IPS-18a (cell line): ENCODE results near the gene IKBKE.

Experiments used
- H3K27ac ChIP-seq: one replicate; pipeline ENCODE4 v1.5.1; 2013; ENCODE audit warnings: low read length
- H3K27me3 ChIP-seq: one replicate; pipeline ENCODE4 v1.6.1; 2013; ENCODE audit warnings: mild to moderate bottlenecking, low read length; ENCODE audit not compliant: control insufficient read depth, insufficient read depth
- H3K36me3 ChIP-seq: one replicate; pipeline ENCODE4 v1.6.1; 2013; ENCODE audit warnings: low read depth, low read length; ENCODE audit not compliant: control insufficient read depth
- H3K4me1 ChIP-seq: one replicate; pipeline ENCODE4 v1.6.1; 2013; ENCODE audit warnings: low read depth, low read length; ENCODE audit not compliant: control insufficient read depth
- H3K4me3 ChIP-seq: one replicate; pipeline ENCODE4 v1.5.1; 2013; ENCODE audit warnings: low read length
- H3K9ac ChIP-seq: one replicate; pipeline ENCODE4 v1.6.1; 2013; ENCODE audit warnings: mild to moderate bottlenecking, low read length, moderate library complexity
- H3K9me3 ChIP-seq: one replicate; pipeline ENCODE4 v1.6.1; 2013; ENCODE audit warnings: low read depth, low read length; ENCODE audit not compliant: control insufficient read depth

Gene IKBKE

GRCh38 chr1:206518743-206519142 lies 48.5 kb downstream of the IKBKE start:
- no peak overlapping the region for H3K4me3 ChIP-seq
- H3K27me3 ChIP-seq, result no peaks in the 10 kb centered on the region
- no peak overlapping the region for H3K9ac ChIP-seq
- H3K27ac ChIP-seq, result no peak overlapping the region
- no peaks in the 10 kb centered on the region for H3K36me3 ChIP-seq
- H3K4me1 ChIP-seq, result no peaks in the 10 kb centered on the region
- H3K9me3 ChIP-seq, result no peaks in the 10 kb centered on the region

GRCh38 chr1:206521127-206521526 lies 50.9 kb downstream of the IKBKE start:
- H3K9me3 ChIP-seq, result no peaks in the 10 kb centered on the region
- H3K27ac ChIP-seq, result no peak overlapping the region
- H3K9ac ChIP-seq, result no peak overlapping the region
- H3K27me3 ChIP-seq, result no peaks in the 10 kb centered on the region
- H3K4me1 ChIP-seq, result no peaks in the 10 kb centered on the region
- H3K4me3 ChIP-seq, result no peak overlapping the region
- H3K36me3 ChIP-seq, result no peaks in the 10 kb centered on the region

- H3K4me1 ChIP-seq, result no peaks in the 10 kb centered on the region
- no peak overlapping the region for H3K27ac ChIP-seq
- H3K36me3 ChIP-seq, result no peaks in the 10 kb centered on the region
- H3K4me3 ChIP-seq, result no peak overlapping the region
- no peak overlapping the region for H3K9ac ChIP-seq
- H3K27me3 ChIP-seq, result no peaks in the 10 kb centered on the region
- H3K9me3 ChIP-seq, result no peaks in the 10 kb centered on the region
Measured at GRCh38 chr1:206521694-206522402, 51.6 kb downstream of the IKBKE start.

GRCh38 chr1:206524739-206525364 lies 54.6 kb downstream of the IKBKE start:
- Histone ChIP-seq H3K4me3 (no peak overlapping the region), H3K36me3 (no peaks in the 10 kb centered on the region), H3K9ac (no peak overlapping the region), H3K4me1 (no peaks in the 10 kb centered on the region), H3K27me3 (no peaks in the 10 kb centered on the region), H3K9me3 (no peaks in the 10 kb centered on the region), H3K27ac (no peak overlapping the region)

GRCh38 chr1:206526064-206526911 lies 56.0 kb downstream of the IKBKE start:
- H3K36me3 ChIP-seq, result no peaks in the 10 kb centered on the region
- no peaks in the 10 kb centered on the region for H3K9me3 ChIP-seq
- H3K4me3 ChIP-seq, result no peak overlapping the region
- H3K9ac ChIP-seq, result no peak overlapping the region
- no peak overlapping the region for H3K27ac ChIP-seq
- H3K4me1 ChIP-seq, result no peaks in the 10 kb centered on the region
- H3K27me3 ChIP-seq, result no peaks in the 10 kb centered on the region

GRCh38 chr1:206529425-206529824 lies 59.1 kb downstream of the IKBKE start:
- H3K27me3 ChIP-seq, result no peaks in the 10 kb centered on the region
- H3K4me3 ChIP-seq, result no peak overlapping the region
- no peak overlapping the region for H3K9ac ChIP-seq
- no peaks in the 10 kb centered on the region for H3K36me3 ChIP-seq
- no peaks in the 10 kb centered on the region for H3K9me3 ChIP-seq
- no peak overlapping the region for H3K27ac ChIP-seq
- no peaks in the 10 kb centered on the region for H3K4me1 ChIP-seq

- Histone ChIP-seq H3K9me3 (no peaks in the 10 kb centered on the region), H3K36me3 (no peaks in the 10 kb centered on the region), H3K4me1 (no peaks in the 10 kb centered on the region), H3K27ac (no peak overlapping the region), H3K4me3 (no peak overlapping the region), H3K27me3 (no peaks in the 10 kb centered on the region), H3K9ac (no peak overlapping the region)
Measured at GRCh38 chr1:206532368-206532767, 62.1 kb downstream of the IKBKE start.

- Histone ChIP-seq H3K9ac (no peak overlapping the region), H3K27ac (no peak overlapping the region), H3K27me3 (no peaks in the 10 kb centered on the region), H3K4me1 (no peaks in the 10 kb centered on the region), H3K4me3 (no peak overlapping the region), H3K36me3 (no peaks in the 10 kb centered on the region), H3K9me3 (no peaks in the 10 kb centered on the region)
Measured at GRCh38 chr1:206534552-206534951, 64.3 kb downstream of the IKBKE start.

GRCh38 chr1:206535853-206536188 lies 65.5 kb downstream of the IKBKE start:
- Histone ChIP-seq H3K27ac (no peak overlapping the region), H3K4me1 (no peaks in the 10 kb centered on the region), H3K9ac (no peak overlapping the region), H3K9me3 (no peaks in the 10 kb centered on the region), H3K27me3 (no peaks in the 10 kb centered on the region), H3K36me3 (no peaks in the 10 kb centered on the region), H3K4me3 (no peak overlapping the region)

- no peaks in the 10 kb centered on the region for H3K4me1 ChIP-seq
- no peak overlapping the region for H3K4me3 ChIP-seq
- H3K27me3 ChIP-seq, result no peaks in the 10 kb centered on the region
- H3K9ac ChIP-seq, result no peak overlapping the region
- no peaks in the 10 kb centered on the region for H3K9me3 ChIP-seq
- H3K27ac ChIP-seq, result no peak overlapping the region
- no peaks in the 10 kb centered on the region for H3K36me3 ChIP-seq
Measured at GRCh38 chr1:206537141-206537540, 66.9 kb downstream of the IKBKE start.

GRCh38 chr1:206538086-206538770 lies 68.0 kb downstream of the IKBKE start:
- no peaks in the 10 kb centered on the region for H3K9me3 ChIP-seq
- H3K36me3 ChIP-seq, result no peaks in the 10 kb centered on the region
- no peak overlapping the region for H3K4me3 ChIP-seq
- no peaks in the 10 kb centered on the region for H3K27me3 ChIP-seq
- H3K27ac ChIP-seq, result no peak overlapping the region
- H3K9ac ChIP-seq, result no peak overlapping the region
- H3K4me1 ChIP-seq, result no peaks in the 10 kb centered on the region
